ENCODE measurements around the gene FCRL6.

FCRL6 gene, protein sequence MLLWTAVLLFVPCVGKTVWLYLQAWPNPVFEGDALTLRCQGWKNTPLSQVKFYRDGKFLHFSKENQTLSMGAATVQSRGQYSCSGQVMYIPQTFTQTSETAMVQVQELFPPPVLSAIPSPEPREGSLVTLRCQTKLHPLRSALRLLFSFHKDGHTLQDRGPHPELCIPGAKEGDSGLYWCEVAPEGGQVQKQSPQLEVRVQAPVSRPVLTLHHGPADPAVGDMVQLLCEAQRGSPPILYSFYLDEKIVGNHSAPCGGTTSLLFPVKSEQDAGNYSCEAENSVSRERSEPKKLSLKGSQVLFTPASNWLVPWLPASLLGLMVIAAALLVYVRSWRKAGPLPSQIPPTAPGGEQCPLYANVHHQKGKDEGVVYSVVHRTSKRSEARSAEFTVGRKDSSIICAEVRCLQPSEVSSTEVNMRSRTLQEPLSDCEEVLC

DNA sequence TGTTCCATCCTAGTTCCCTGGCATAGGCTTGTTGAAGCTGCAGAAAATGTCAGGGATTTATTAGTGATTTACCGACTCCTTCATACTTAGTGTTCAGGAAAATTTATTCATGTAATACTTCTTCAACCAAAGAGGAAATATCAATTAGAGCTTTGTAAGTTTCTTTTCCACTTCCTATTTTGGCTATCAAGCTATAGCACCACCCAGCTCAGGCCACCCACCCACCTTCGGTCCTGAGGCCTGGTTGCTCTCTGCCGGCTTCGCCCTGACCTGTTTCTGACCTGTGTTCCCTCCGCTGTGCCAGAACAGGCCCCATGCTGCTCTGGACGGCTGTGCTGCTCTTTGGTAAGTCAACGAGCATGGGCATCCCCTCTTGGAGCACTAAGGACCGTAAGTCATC, at the start of gene FCRL6:
FCRL6 (plus strand) TSS at position 250 of the 400 bp plus-strand sequence; CDS start at position 315, 65 bp downstream.
- DNase-seq = no peak

DNA sequence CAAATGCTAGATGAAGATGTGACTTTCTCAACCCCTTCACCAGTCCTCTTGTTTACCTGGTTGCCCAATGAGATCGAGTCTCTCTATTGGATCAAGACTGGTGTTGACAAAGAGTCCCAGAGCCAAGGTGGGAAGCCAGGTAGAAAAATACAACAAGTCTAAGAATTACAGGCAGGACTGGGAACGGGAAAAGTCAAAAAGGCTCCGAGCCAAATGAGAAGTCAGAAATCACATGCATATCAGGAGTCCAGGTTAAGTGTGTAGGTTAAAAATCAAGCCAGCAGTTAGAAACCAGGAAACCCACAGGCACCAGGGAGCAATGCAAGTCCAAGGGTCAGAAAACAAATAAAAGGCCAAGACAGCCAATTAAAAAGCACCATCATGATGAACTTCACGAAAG, 48.8 kb upstream of the FCRL6 start:
- DNase-seq = no peak

DNA sequence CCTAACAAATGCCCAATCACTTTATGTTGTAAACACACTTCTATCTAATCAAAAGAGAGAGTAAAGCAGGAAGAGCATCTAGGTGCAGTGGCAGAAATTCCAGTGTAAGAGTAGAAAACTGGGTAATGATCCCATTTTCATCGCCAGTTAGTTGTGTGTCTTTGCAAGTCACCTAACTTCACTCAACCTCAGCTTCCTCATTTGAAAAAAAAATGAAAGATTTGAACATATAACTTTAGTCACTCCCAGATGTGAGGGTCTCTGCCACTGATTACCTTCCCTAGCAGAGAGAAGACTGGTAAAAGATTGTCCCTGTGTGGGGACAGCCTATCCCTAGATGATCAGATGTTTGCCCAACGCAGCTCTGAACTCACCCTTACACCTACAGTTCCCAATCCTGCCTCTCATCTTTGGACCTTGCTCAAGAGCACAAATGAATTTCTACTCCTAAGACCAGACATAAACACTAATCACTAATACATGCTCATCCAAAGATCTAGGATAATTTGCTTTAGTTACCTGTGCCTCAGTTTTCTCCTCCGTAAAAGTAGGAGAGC, 46.6 kb upstream of the FCRL6 start:
- DNase-seq = no peak

DNA sequence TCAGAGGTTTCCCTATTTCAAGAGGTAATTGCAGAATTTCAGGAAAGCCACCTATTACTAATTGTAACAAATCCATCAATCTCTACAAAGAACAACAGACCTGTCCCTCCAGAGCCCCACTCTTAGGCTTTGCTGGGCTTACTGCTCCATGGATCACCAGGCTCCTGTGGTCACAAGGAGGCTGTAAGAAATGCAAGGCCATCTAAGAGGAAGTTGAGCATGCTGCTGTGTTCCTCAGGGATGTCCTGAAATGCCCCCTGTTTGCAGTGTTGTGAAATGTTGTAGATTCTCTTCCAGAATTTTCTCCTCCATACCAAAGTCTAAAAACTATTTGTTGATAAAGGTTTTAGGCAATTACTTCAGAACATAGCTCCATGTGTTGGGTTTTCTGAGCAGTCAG, 45.8 kb upstream of the FCRL6 start:
- no peak for DNase-seq

DNA sequence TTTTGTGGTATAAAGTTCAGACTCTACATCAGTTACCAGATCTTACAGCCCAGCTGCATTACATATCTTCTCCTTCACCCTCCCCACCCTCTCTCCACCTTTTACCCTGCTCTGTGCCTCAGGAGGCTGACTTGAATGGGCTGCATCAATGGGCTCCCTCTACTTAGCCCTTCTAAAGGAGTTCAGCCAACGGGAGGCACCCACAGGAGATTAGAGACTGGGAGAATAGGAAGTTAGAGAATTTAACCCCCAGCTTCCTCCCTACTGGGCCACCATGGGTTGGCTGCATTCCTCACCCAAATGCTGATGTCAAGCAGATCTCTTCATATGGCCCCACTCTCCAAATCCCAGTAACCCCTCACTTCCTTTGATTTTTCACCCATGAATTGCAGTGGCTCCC, 38.5 kb upstream of the FCRL6 start:
- no peak for DNase-seq

DNA sequence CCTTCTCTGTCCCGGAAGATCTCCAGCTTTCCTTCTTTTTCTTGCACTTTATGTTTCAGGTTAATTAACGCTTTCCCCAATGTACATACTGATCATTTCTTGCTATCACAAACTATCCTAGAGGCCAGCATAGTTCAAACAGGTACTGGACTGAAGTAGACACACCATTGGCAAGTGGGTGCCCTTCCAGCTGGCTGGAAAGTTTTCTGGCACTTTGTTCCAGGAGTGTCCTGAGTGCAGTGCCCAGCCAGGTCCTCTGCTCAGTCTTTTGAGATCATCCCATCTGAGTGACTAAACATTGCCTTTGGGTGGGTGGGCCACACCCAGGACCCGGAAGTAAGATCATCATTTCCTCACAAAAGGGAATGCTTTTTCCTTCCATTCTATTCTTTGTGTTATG, 36.4 kb upstream of the FCRL6 start:
- DNase-seq = no peak

DNA sequence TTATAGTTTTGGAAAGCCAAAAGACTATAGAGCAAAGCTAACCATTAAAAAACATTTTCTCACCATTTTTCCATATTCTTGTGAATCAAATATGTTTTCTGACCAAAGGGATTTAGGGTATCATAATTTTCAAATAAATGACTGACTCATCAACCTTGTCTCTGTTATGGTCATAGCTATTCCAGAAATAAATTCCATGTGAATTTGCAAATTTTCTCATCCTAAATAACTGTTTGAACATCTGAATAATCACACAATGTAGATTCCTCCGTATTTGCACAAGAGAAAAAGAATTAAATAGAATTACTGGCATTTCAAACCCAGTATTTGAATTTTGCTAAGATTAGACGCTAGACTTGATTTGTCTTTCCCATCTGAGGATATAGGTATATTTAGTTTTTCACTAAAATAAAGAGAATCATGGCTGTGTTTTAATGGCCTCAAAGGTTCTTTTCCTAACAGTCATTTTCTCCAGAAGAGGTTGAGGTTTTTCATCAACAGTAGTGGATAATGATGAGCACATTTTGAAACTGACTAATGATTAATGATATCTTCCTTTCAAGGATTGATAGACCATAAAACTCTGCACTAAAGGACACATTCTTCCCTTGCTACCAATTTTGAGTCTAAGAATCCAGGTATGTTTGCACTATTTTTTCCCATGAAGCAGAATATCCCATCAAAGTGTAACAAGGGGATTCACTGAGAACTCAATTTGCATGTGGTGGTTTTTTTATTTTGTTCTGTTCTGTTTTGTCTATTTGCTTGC, 30.8 kb upstream of the FCRL6 start:
- no peak for DNase-seq

DNA sequence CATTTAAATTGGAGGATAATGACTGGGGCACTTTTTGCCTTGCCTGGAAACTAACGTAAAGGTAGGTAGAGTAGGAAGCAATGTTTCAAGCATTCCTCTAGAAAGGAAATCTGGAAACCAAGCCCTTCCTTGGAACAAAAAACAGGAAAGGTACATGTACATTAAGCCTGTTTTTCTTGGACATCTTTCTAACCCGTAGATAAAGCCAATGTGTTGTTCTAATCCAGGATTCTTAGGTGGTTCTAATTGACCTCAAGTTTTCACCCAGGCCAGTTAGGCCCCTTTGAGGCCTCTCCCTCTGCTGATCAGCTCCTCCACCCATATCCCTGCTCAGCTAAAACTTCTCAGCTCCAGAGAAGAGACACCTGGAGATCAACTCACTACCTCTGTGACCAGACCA, 27.7 kb upstream of the FCRL6 start:
- no peak for DNase-seq

DNA sequence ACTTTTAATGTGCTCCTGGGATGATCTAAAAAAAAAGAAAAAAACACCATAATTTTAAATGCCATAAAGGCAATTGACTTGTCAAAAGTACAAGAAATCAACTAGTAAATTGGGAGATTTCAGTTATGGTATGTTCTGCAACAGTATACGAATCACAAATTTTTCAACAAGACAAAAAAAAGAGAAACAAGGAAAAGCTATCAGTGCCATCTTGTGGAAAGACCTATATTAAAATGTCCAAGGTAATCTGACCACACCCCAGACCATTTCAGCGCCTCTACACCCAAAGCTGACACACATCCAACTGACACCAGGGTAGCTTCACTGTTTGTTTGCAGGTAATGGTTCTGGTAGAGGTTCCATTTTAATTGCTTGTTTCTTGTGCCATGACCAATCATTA, 26.4 kb upstream of the FCRL6 start:
- DNase-seq = no peak

DNA sequence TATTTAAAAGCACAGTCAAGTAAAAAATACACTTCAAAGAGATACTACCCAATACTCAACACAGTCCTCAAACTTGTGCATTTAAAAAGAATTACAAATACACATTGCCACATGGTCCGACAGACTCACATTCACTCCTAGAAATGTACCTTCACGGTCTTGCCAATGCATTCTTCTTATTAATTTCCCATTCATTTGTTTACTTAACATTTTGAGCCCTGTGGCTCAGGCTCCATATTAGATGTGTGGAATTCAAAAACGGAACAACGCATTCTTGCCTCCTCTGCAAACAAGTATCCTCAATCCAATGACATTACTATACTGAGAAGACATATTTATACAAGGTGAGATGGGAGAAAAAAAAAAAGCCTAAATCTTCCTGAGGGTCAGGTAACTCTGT, 23.9 kb upstream of the FCRL6 start:
- DNase-seq = no peak

DNA sequence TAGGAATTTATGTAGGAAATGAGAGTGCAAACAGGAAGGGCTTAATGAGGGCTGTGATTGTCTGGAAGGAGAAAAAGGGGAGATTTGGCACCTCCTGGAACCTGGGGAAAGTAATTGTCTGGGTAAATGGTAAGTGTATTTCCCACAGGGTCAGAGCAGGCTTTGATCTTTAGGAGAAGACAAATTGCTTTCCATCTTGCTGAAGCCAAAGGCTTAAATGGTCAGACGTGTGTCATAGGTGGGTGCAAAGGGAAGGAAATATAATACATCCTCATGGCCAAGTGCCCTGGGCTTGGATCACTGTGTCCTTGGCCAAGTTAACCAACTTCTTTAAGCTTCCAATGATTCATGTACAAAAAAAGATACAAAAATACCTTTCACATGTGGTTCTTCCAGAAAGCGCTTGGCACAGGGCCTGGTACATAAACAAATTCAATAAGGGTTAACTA, 22.7 kb upstream of the FCRL6 start:
- DNase-seq = no peak

DNA sequence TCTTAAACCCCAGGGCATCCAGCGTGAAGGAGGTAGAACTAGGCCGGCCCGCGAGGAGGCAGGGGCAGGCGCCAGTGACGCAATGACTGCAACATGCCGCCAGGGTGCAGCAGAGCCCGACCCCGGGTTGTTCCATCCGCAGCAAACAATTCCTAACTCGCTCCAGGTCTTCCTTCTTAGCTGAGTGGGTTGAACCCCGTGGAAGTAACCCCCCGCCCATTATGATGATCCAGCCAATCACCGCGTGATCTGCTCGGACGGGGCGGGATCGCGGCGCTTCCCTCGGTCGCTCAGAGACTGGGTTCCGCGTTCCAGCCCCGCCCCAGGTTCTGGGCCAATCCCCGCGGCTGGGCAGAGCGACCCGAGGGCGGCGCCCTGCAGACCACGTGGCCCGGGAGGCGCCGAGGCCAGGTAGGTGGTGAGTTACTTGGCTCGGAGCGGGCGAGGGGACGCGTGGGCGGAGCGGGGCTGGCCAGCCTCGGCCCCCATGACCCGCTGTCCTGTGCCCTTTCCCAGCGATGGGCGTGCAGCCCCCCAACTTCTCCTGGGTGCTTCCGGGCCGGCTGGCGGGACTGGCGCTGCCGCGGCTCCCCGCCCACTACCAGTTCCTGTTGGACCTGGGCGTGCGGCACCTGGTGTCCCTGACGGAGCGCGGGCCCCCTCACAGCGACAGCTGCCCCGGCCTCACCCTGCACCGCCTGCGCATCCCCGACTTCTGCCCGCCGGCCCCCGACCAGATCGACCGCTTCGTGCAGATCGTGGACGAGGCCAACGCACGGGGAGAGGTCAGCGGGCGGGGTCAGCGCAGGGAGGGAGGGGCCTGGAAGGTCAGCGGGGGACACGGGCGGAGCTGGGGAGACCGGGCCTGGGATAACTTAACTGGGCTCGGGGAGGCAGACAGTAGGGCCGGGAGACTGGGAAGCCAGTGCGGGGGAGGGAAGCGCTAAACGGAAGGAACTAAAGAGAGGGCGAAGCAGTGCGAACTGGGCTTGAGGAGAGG, 21.3 kb upstream of the FCRL6 start, which contains the start of gene DUSP23:
DUSP23 (plus strand) TSS at position 380 of the 1,000 bp plus-strand sequence; CDS start at position 519, 139 bp downstream.
- DNase-seq = peak; percentile 93 to 95 (median 94)

DNA sequence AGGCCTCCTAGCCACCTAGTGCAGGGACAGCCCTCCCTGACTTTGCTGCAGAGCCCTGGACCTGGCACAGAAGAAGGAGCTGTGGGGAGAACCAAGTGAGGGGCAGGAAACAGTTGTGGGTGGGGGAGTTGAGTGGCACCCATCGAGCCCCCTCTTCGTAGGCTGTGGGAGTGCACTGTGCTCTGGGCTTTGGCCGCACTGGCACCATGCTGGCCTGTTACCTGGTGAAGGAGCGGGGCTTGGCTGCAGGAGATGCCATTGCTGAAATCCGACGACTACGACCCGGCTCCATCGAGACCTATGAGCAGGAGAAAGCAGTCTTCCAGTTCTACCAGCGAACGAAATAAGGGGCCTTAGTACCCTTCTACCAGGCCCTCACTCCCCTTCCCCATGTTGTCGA, 20.2 kb upstream of the FCRL6 start:
- no peak for DNase-seq

DNA sequence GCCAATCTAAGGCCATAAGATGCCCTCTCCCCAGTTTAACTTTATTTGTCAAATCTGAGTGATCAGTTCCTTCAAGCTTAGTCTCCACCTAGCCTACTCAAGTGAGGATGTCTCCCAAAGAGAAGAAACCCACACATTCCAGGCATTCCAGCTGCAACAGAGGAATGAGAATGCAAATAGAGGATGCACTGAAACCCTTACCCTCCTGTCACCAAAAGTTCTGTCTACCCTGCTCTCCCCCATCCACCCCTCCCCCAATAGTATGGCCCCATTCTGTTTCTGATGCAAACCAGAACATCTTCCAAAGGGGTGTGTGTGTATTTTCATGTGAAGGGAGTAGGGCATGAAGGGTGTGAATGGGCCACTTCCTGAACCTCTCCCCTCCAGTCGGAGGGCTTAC, 18.4 kb upstream of the FCRL6 start:
- no peak for DNase-seq

DNA sequence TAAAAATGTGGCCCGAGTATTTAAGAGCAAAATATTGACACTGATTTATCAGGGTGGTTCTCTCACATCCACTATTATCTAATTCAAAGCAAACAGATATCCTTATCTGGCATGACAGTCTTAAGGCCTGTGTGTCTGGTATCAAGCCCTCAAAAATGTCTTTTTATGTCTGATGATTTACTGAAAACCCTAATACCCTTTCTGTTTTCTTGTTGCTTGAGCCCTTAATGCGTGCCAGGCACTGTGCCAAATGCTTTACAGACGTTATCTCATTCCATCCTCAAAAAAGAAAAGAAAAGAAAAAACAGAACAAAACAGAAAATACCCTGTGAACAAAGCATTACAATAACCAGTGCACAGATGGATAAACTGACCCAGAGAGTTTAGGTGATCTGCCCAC, 15.7 kb upstream of the FCRL6 start:
- no peak for DNase-seq

DNA sequence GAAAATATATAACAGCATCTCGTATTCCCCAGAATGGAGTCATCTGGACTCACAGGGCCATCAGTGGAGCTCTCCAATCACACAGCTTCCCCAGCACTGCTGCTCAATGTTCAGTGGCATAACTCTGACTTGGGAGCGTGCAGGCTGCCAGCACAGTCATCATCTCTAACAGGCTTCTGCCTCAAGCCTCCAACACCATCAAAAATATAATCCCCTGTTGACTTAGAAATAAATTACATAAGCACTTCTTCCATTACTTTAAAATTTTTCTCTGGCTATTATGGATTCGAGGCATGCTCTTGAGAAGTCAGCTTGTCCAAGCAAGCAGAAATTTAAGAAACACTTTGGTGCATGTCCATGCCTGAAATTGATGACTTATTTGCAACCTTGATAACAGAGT, 15.2 kb upstream of the FCRL6 start:
- DNase-seq = no peak

DNA sequence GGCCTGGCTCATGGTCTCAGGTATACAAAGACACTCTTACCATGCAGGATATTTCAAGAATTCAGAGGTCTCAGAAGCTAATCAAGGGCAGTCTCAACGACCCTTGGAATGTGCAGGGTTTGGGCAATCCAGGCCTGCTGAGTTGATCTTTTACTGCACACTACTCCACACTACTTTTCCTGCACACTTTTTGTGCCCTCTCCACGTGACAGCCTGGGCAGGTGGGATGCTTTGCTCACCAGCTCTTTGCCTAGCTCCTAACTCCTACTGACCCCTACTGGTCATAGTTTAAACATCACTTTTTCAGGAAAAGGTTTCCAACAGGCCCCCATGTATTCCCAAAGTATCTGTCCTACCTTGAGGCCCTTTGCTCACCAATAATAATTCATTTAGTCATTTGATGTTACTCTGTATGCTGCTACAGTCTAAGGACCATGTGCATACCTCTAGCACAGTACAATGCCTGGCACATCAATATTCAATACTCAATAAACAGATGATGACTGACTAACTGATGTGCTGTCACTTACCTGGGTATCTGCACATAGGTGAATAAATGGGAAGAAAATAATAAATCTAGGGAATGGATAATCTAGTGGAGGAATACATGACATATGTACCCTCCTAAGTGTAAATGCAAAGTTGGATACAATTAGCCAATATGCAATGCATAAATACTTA, 11.8 kb upstream of the FCRL6 start:
- DNase-seq = peak in 1 of 6 experiments; percentile 8

DNA sequence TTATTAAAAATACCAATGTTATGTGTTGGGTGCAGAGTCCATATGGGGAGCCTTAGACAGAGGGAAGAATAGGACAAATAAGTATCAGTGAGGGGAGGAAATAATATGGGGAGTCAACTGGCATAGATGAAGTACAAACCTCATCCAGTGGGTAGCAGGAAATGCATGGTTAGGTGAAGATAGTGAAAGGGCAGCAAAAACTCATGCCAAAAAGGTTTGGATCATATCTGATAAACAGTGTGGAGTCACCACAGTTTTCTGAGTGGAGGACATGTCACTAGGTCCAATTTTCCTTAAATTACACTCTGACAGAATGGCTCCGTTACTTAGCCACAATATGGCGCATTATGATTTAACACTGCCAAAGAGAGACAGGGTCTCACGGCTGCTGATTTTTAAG, 11.1 kb upstream of the FCRL6 start:
- no peak for DNase-seq

DNA sequence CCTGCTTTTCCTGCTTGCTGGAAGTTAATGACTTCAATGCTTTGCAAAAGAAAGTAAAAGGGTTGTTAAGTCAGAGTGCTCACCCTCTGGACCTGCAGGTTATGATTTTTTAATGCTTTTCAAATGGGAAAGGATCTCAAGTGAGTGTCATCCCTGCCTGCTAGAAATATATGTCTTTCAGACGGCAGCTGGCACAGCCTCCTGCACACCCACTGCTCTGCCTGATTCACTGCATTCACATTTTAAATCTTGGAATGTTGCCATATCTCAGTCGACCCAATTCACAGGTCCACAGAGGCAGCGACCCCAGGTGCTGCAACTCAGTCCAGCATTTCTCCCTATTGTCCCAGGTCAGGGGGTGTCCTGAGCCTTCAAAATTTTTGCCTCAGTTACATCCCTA, 10.7 kb upstream of the FCRL6 start:
- no peak for DNase-seq

DNA sequence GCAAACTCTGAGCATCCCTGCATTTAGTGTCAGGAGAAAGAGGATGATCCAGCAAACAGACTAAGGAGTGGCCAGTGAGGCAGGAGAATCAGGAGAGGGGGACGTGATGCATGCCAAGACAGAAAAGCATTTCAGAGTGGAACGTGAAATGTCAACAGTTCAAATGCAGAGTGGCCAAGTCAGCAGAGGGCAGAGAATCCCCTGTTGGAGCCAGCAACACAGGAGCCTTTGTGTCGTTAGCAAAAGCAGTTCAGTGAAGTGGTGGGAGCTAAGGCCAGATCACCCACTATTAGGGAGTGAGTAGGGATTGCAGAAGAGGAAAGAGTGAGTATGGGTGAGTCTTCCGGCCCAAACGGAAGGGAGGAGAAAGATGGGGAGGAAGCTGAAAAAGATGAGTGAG, 6.6 kb upstream of the FCRL6 start:
- no peak for DNase-seq

DNA sequence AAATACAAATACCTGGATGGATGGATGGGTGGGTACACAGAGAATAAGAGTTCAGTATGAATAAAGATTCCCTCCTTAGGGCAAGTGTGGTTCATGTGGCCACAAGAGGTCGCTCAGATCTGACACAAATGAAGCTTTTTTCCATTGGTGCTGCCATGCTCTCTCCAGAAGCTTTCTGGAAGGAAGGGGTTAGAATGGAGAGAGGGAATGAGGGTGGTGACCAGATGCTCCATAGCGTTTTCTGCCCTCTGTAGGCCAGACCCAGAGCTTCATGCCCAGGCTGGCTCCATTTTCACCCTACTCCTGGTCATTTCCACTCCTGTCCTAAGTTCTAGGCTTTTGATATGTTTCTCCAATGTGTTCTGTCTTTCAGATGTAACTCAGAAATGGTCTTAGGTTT, 3.3 kb upstream of the FCRL6 start:
- DNase-seq = peak in 5 of 6 experiments; percentile 7 to 34 (median 15)

DNA sequence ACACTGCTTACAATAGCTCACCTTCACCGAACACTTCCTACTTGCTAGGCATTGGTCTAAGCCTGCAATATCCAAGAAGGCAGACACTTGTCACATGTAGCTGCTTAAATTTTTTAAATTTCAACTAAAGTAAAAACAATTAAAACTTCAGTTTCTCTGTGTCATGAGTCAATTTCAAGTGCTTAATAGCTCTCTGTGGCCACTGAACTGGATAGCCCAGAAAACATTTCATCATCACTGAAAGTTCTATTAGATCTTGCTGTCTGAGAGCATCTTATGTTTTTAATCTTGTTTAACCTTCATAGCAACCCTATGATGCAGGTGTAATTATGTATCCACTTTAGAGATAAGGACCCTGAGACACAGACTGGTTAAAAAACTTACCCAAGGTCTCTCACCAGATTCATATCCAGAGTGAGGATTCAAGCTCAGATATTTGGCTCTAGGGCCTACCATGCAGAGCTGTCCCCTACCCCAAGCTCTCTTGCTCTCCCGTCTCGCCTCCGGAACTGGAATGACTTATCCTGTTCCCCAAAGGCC, 2.6 kb upstream of the FCRL6 start:
- DNase-seq = no peak

Measured in stimulated activated naive CD4-positive, alpha-beta T cell (primary cell).